GM23338 (cell line): ENCODE data around the gene MYG1. TPM values are rescaled to one million over a fixed set of nuclear protein-coding genes. Genes with fewer than 3 reads are reported as not detected.

Experiments
- ATAC-seq: fragments of 200-7000 bp; cut with Tn5 transposase; 3 replicates; pipeline ENCODE4 v1.9.1; 2020
- DNase-seq: peaks from one replicate; pipeline ENCODE4 v3.0.0-alpha.2; 2015; ENCODE audit warnings: low spot score
- H2AFZ ChIP-seq: fragments of 200-600 bp; sonication (generic); 2 replicates; pipeline ENCODE4 v1.8.0; 2016; ENCODE audit warnings: antibody characterized with exemption, mild to moderate bottlenecking, moderate library complexity
- H3F3A ChIP-seq: fragments of 200-600 bp; sonication (generic); replicated peaks from 2 replicates; pipeline ENCODE4 v1.8.0; 2017; ENCODE audit warnings: antibody characterized with exemption, mixed run types, low read depth
- H3K27ac ChIP-seq: fragments of 200-600 bp; sonication (generic); 2 replicates; pipeline ENCODE4 v1.6.1; 2016; ENCODE audit warnings: low read depth
- H3K27me3 ChIP-seq: fragments of 200-600 bp; sonication (generic); 2 replicates; pipeline ENCODE4 v1.8.0; 2016; ENCODE audit warnings: mild to moderate bottlenecking, mixed run types, moderate library complexity; ENCODE audit not compliant: insufficient read depth
- H3K36me3 ChIP-seq: fragments of 200-600 bp; sonication (generic); 2 replicates; pipeline ENCODE4 v1.8.0; 2016; ENCODE audit warnings: mild to moderate bottlenecking; ENCODE audit not compliant: insufficient read depth
- H3K4me1 ChIP-seq: fragments of 200-600 bp; sonication (generic); 2 replicates; pipeline ENCODE4 v1.8.0; 2016; ENCODE audit warnings: mild to moderate bottlenecking, moderate library complexity; ENCODE audit not compliant: insufficient read depth
- H3K4me2 ChIP-seq: fragments of 200-600 bp; sonication (generic); 2 replicates; pipeline ENCODE4 v1.7.1; 2017; ENCODE audit warnings: mixed run types
- H3K4me3 ChIP-seq: fragments of 200-600 bp; sonication (generic); 2 replicates; pipeline ENCODE4 v1.6.1; 2016; ENCODE audit warnings: mixed run types
- H3K79me2 ChIP-seq: fragments of 200-600 bp; sonication (generic); replicated peaks from 2 replicates; pipeline ENCODE4 v1.8.0; 2017; ENCODE audit warnings: mild to moderate bottlenecking; ENCODE audit not compliant: insufficient read depth
- H3K9me2 ChIP-seq: fragments of 200-600 bp; sonication (generic); 2 replicates; pipeline ENCODE4 v1.8.0; 2017; ENCODE audit not compliant: insufficient read depth
- H4K20me1 ChIP-seq: fragments of 200-600 bp; sonication (generic); replicated peaks from 2 replicates; pipeline ENCODE4 v1.8.0; 2017; ENCODE audit warnings: mild to moderate bottlenecking; ENCODE audit not compliant: insufficient read depth
- H3K27ac Mint-ChIP-seq: 2 replicates; pipeline ENCODE4 v1.8.0; 2020; ENCODE audit warnings: inconsistent platforms, mild to moderate bottlenecking, moderate library complexity, mixed read lengths
- H3K27me3 Mint-ChIP-seq: 3 replicates; pipeline ENCODE4 v1.8.0; 2022; ENCODE audit warnings: low read depth, mild to moderate bottlenecking, moderate library complexity, mixed read lengths, inconsistent platforms; ENCODE audit not compliant: insufficient read depth, poor library complexity
- H3K36me3 Mint-ChIP-seq: 3 replicates; pipeline ENCODE4 v1.8.0; 2021; ENCODE audit warnings: low read depth, mild to moderate bottlenecking, inconsistent platforms, moderate library complexity, mixed read lengths
- H3K4me1 Mint-ChIP-seq: 3 replicates; pipeline ENCODE4 v1.8.0; 2020; ENCODE audit warnings: mild to moderate bottlenecking, inconsistent platforms, mixed read lengths
- H3K4me3 Mint-ChIP-seq: 3 replicates; pipeline ENCODE4 v1.8.0; 2021; ENCODE audit warnings: moderate library complexity, mild to moderate bottlenecking, inconsistent platforms, mixed read lengths
- H3K9me3 Mint-ChIP-seq: 3 replicates; pipeline ENCODE4 v1.8.0; 2020; ENCODE audit warnings: moderate library complexity, mild to moderate bottlenecking, inconsistent platforms, mixed read lengths
- CREB1 ChIP-seq: fragments of 250-450 bp; sonication (Bioruptor Pico); IDR thresholded peaks from 2 replicates; pipeline ENCODE4 v1.5.0; 2020; ENCODE audit warnings: low read depth, mild to moderate bottlenecking, moderate library complexity
- CTCF ChIP-seq, 2 experiments: fragments of 200-600 bp in 1 of 2; sonication (generic) in 1 of 2; conservative IDR thresholded peaks; 2 replicates each; pipeline versions ENCODE4 v1.5.1 to v1.6.1; 2016 to 2017; ENCODE audit warnings: antibody characterized with exemption in 2 of 2, low read depth in 2 of 2, mild to moderate bottlenecking in 2 of 2, moderate library complexity in 1 of 2
- ETS1 ChIP-seq: IDR thresholded peaks from 2 replicates; pipeline ENCODE4 v1.6.1; 2016; ENCODE audit warnings: antibody characterized with exemption
- EZH2 ChIP-seq: fragments of 200-600 bp; sonication (generic); IDR thresholded peaks from one replicate; pipeline ENCODE4 v1.8.0; 2017; ENCODE audit warnings: antibody characterized with exemption, mild to moderate bottlenecking, low read depth; ENCODE audit not compliant: unreplicated experiment
- EZH2phosphoT487 ChIP-seq: fragments of 200-600 bp; sonication (generic); IDR thresholded peaks from one replicate; pipeline ENCODE4 v1.8.1; 2018; ENCODE audit warnings: antibody characterized with exemption; ENCODE audit not compliant: unreplicated experiment
- JUNB ChIP-seq: IDR thresholded peaks from one replicate; pipeline ENCODE4 v1.6.1; 2016; ENCODE audit warnings: antibody characterized with exemption; ENCODE audit not compliant: unreplicated experiment
- NANOG ChIP-seq: IDR thresholded peaks from 2 replicates; pipeline ENCODE4 v1.6.1; 2016; ENCODE audit warnings: antibody characterized with exemption, borderline replicate concordance
- POLR2AphosphoS5 ChIP-seq: IDR thresholded peaks from 2 replicates; pipeline ENCODE4 v1.6.1; 2016; ENCODE audit warnings: antibody characterized with exemption, low read depth
- STAT1 ChIP-seq: IDR thresholded peaks from one replicate; pipeline ENCODE4 v1.6.1; 2016; ENCODE audit warnings: antibody characterized with exemption; ENCODE audit not compliant: unreplicated experiment
- ZNF114 ChIP-seq: fragments of 250-450 bp; sonication (Bioruptor Pico); IDR thresholded peaks from 2 replicates; pipeline ENCODE4 v1.5.0; 2020; ENCODE audit warnings: mild to moderate bottlenecking, moderate library complexity
- ZNF331 ChIP-seq: fragments of 250-450 bp; sonication (Bioruptor Pico); IDR thresholded peaks from 2 replicates; pipeline ENCODE4 v1.5.0; 2020; ENCODE audit warnings: low read depth, mild to moderate bottlenecking, moderate library complexity
- ZNF462 ChIP-seq: fragments of 250-450 bp; sonication (Bioruptor Pico); IDR thresholded peaks from 2 replicates; pipeline ENCODE4 v1.5.0; 2020; ENCODE audit warnings: mild to moderate bottlenecking, moderate library complexity
- polyA plus RNA-seq: library from polyadenylated mRNA; unstranded; fragments of >200 nt; fragmentation: Nextera tagmentation; extraction: Ambion mirVana; gene quantifications from 2 replicates; pipeline ENCODE4 v1.2.1, GENCODE V29; 2016
- total RNA-seq: library from RNA; depleted of rRNA; stranded (reverse); fragments of >200 nt; shearing (Covaris generic); gene quantifications from 2 replicates; pipeline ENCODE4 v1.2.3, GENCODE V29; 2014
- TF ChIP-seq, protein P1 (sequence below): IDR thresholded peaks from one replicate; pipeline ENCODE4 v1.6.1; 2018; ENCODE audit warnings: antibody characterized with exemption; ENCODE audit not compliant: unreplicated experiment

MYG1 gene
- total and polyA plus RNA-seq, 2 experiments from 2014 or later: 66.5 to 94.2 TPM

DNA sequence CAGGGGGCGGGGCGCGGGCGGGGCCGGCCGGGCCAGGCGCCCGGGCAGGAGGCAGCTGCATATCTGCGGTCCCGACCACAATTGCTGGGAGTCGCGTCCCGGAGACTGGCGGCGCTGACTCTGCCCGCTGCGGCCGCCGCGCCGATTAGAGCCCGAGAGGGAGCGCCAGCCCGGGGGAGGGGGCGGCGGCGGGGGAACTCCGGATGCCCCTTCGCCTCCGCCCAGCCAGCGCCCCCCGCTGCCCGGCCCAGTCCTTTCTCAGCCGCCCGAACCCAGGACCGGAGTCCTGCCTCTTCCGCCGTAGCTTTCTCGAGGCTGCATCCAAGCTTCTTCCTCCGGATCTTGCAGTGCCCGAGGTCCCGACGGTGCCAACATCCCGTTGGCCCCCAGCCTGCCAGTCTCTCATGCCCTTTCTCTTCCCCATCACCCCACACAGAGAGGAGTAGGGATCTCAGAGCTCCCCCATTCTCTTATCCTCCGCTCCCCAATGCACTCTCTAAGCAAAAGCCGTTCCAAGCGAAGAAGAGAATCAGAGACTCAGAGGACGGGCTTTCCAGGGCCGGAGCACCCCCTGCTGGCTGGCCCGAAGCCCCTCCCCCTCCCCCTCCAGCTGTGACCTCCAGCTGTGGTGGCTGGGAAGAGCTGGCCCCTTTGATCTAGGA lies 45.5 kb downstream of the MYG1 start:
- ATAC-seq (peak; percentile 80), DNase-seq (peak; percentile 75)
- H3K79me2 ChIP-seq: no peaks in the 10 kb centered on the region
- no peak for TF ChIP-seq ZNF331 (CRISPR knock-in tag)
- no peak; the same call in none of the 2 replicates for TF ChIP-seq POLR2AphosphoS5
- TF ChIP-seq CTCF (conservative IDR thresholded peaks at IDR 0.05; ENCODE audit: low read depth in 2 of 2): peak; percentile 40 to 66
- no peak for TF ChIP-seq ZNF114 (CRISPR knock-in tag)
- TF ChIP-seq STAT1: no peak
- TF ChIP-seq JUNB: no peak
- no peak for TF ChIP-seq ZNF462
- TF ChIP-seq ETS1: no peak
- TF ChIP-seq, protein P1, sequence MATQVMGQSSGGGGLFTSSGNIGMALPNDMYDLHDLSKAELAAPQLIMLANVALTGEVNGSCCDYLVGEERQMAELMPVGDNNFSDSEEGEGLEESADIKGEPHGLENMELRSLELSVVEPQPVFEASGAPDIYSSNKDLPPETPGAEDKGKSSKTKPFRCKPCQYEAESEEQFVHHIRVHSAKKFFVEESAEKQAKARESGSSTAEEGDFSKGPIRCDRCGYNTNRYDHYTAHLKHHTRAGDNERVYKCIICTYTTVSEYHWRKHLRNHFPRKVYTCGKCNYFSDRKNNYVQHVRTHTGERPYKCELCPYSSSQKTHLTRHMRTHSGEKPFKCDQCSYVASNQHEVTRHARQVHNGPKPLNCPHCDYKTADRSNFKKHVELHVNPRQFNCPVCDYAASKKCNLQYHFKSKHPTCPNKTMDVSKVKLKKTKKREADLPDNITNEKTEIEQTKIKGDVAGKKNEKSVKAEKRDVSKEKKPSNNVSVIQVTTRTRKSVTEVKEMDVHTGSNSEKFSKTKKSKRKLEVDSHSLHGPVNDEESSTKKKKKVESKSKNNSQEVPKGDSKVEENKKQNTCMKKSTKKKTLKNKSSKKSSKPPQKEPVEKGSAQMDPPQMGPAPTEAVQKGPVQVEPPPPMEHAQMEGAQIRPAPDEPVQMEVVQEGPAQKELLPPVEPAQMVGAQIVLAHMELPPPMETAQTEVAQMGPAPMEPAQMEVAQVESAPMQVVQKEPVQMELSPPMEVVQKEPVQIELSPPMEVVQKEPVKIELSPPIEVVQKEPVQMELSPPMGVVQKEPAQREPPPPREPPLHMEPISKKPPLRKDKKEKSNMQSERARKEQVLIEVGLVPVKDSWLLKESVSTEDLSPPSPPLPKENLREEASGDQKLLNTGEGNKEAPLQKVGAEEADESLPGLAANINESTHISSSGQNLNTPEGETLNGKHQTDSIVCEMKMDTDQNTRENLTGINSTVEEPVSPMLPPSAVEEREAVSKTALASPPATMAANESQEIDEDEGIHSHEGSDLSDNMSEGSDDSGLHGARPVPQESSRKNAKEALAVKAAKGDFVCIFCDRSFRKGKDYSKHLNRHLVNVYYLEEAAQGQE: no peak
- TF ChIP-seq EZH2: peak; percentile 49
- TF ChIP-seq CREB1 (CRISPR knock-in tag): no peak
- TF ChIP-seq EZH2phosphoT487: no peak
- TF ChIP-seq NANOG: no peak
- Mint-ChIP-seq H3K27me3 (peaks cover 14% of the 10 kb centered on the region), H3K27ac (no peak overlapping the region), H3K36me3 (no peaks in the 10 kb centered on the region), H3K9me3 (peaks cover 4% of the 10 kb centered on the region; the same call in 1 of the 3 replicates), H3K4me1 (peaks cover 10% of the 10 kb centered on the region; the same call in 2 of the 3 replicates), H3K4me3 (peak overlapping the region; percentile 84)
- no peaks in the 10 kb centered on the region for H3K9me2 ChIP-seq
- H3K4me3 ChIP-seq: peak overlapping the region; percentile 92
- H3K4me1 ChIP-seq: peaks cover 23% of the 10 kb centered on the region
- peaks cover 36% of the 10 kb centered on the region for H3K27me3 ChIP-seq
- H4K20me1 ChIP-seq: no peaks in the 10 kb centered on the region
- no peak overlapping the region for H3K27ac ChIP-seq
- H3K36me3 ChIP-seq: no peaks in the 10 kb centered on the region
- H3K4me2 ChIP-seq: peak overlapping the region; percentile 100
- peak overlapping the region; percentile 98 for H2AFZ ChIP-seq
- H3F3A ChIP-seq: 0 out of 2 replicates have a peak, but pooled peaks cover 8% of the 10 kb centered on the region
